ENCODE measurements around the gene PNCK. TPM values are rescaled to one million over a fixed set of nuclear protein-coding genes. Genes with fewer than 3 reads are reported as not detected.

The PNCK gene
- total and polyA plus RNA-seq, 4 donors: 0.44 to 0.77 (median 0.67) TPM

DNA sequence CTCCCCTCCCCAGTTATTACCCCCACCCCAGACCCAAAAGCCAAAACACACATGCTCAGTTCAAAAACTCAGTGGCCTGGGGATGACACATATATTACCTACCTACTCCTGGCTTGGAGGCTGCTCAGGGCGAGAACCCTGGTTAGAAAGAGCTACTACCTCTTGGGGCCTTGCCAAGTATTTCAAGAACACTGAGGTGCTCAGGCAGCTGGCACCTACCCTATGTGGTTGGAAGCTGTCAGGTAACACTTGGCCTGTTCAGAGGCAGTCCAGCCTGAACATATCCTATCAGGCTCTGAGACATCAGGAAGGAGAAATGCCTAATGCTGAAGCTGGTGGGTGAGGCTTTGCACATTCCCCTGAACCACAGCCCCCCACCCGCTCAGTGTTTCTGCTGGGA lies 45.6 kb upstream of the PNCK start:
- Histone ChIP-seq H3K9me3 (ENCODE audit: control insufficient read depth in 4 of 4, insufficient read depth in 3 of 4, low read length in 3 of 4) (peaks cover 0 to 6% (median 1%) of the 10 kb centered on the region in 4 donors), H3K27me3 (ENCODE audit: control insufficient read depth in 3 of 3, insufficient read depth in 3 of 3, low read length in 2 of 3) (no peaks in the 10 kb centered on the region), H3K4me1 (ENCODE audit: control insufficient read depth in 5 of 5, insufficient read depth in 5 of 5, low read length in 5 of 5) (peaks cover 0 to 8% (median 2%) of the 10 kb centered on the region in 5 donors), H3K27ac (ENCODE audit: low read depth in 1 of 2, low read length in 1 of 2) (peak overlapping the region in 1 of 2 donors; percentile 6), H3K9ac (ENCODE audit: insufficient read depth in 1 of 2, low read length in 2 of 2) (no peak overlapping the region), H3K4me3 (no peak overlapping the region), H3K36me3 (ENCODE audit: control insufficient read depth in 4 of 4, insufficient read depth in 4 of 4, low read length in 4 of 4) (peaks cover 3 to 15% (median 9%) of the 10 kb centered on the region in 4 donors)
- WGBS, 2 donors: 75 to 90% methylated on average over 2 of the region's 2 CpGs
- DNase-seq: no peak
- no peak for TF ChIP-seq CTCF (IDR thresholded peaks at IDR 0.05; ENCODE audit: control extremely low read depth, extremely low read depth)
- no peak for ATAC-seq (ENCODE audit: insufficient read depth, low FRiP score)

GRCh38 chrX:153717445-153717844 lies 43.8 kb upstream of the PNCK start:
- Histone ChIP-seq H3K9ac (ENCODE audit: insufficient read depth in 1 of 2, low read length in 2 of 2) (no peak overlapping the region), H3K4me1 (ENCODE audit: control insufficient read depth in 5 of 5, insufficient read depth in 5 of 5, low read length in 5 of 5) (peaks cover 0 to 1% (median 0%) of the 10 kb centered on the region in 5 donors), H3K36me3 (ENCODE audit: control insufficient read depth in 4 of 4, insufficient read depth in 4 of 4, low read length in 4 of 4) (peaks cover 3 to 17% (median 9%) of the 10 kb centered on the region in 4 donors), H3K9me3 (ENCODE audit: control insufficient read depth in 4 of 4, insufficient read depth in 3 of 4, low read length in 3 of 4) (peaks cover 0 to 3% (median under 1%) of the 10 kb centered on the region in 4 donors), H3K27ac (ENCODE audit: low read depth in 1 of 2, low read length in 1 of 2) (no peak overlapping the region), H3K27me3 (ENCODE audit: control insufficient read depth in 3 of 3, insufficient read depth in 3 of 3, low read length in 2 of 3) (no peaks in the 10 kb centered on the region), H3K4me3 (no peak overlapping the region)
- DNase-seq (no peak), ATAC-seq (ENCODE audit: insufficient read depth, low FRiP score) (no peak)
- 91% methylated on average over 9 of the region's 9 CpGs for WGBS, 2 donors
- TF ChIP-seq CTCF (IDR thresholded peaks at IDR 0.05; ENCODE audit: control extremely low read depth, extremely low read depth): no peak

- peaks cover 2 to 18% (median 7%) of the 10 kb centered on the region in 4 donors for H3K36me3 ChIP-seq (ENCODE audit: control insufficient read depth in 4 of 4, insufficient read depth in 4 of 4, low read length in 4 of 4)
Measured at GRCh38 chrX:153714256-153714655, 40.6 kb upstream of the PNCK start.

More at GRCh38 chrX:153714256-153714655, 40.6 kb upstream of the PNCK start:
- no peaks in the 10 kb centered on the region for H3K4me1 ChIP-seq (ENCODE audit: control insufficient read depth in 5 of 5, insufficient read depth in 5 of 5, low read length in 5 of 5)
- H3K9me3 ChIP-seq (ENCODE audit: control insufficient read depth in 4 of 4, insufficient read depth in 3 of 4, low read length in 3 of 4): no peaks in the 10 kb centered on the region
- no peak for TF ChIP-seq CTCF (IDR thresholded peaks at IDR 0.05; ENCODE audit: control extremely low read depth, extremely low read depth)
- H3K9ac ChIP-seq (ENCODE audit: insufficient read depth in 1 of 2, low read length in 2 of 2): no peak overlapping the region
- H3K27me3 ChIP-seq (ENCODE audit: control insufficient read depth in 3 of 3, insufficient read depth in 3 of 3, low read length in 2 of 3): no peaks in the 10 kb centered on the region
- H3K27ac ChIP-seq (ENCODE audit: low read depth in 1 of 2, low read length in 1 of 2): no peak overlapping the region
- DNase-seq (no peak), ATAC-seq (ENCODE audit: insufficient read depth, low FRiP score) (no peak)
- 76 to 82% methylated on average over 3 of the region's 3 CpGs for WGBS, 2 donors
- no peak overlapping the region for H3K4me3 ChIP-seq
